Panc1 (cell line): ENCODE measurements around the gene CLNK.

Experiments used
- CTCF ChIP-seq: fragments of 450-650 bp; IDR thresholded peaks from 2 replicates; pipeline ENCODE4 v1.5.1; 2017; ENCODE audit warnings: mild to moderate bottlenecking
- POLR2AphosphoS5 ChIP-seq: IDR thresholded peaks from 2 replicates; pipeline ENCODE4 v1.6.1; 2012; ENCODE audit warnings: mild to moderate bottlenecking, low read depth, low read length, moderate library complexity

- TF ChIP-seq CTCF: no peak
- no peak for TF ChIP-seq POLR2AphosphoS5
Observed at GRCh38 chr4:10460313-10461047, 224.1 kb downstream of the CLNK start.
